HTERT RPE-1 (cell line): Measurements from ENCODE around the gene HDHD5.

Experiments
- in situ Hi-C: fragments of 300-500 bp; cut with MboI; formaldehyde crosslinking; loops from 4 replicates; pipeline ENCODE4 v1.14.3; 2020; ENCODE audit warnings: low sequenced_read_pairs

HDHD5 gene

GRCh38 chr22:17106785-17107546, 52.1 kb downstream of the HDHD5 start:
- in situ Hi-C loops = no loop called here

- in situ Hi-C loops = no loop called here
Observed at GRCh38 chr22:17106161-17106784, 52.8 kb downstream of the HDHD5 start.

GRCh38 chr22:17105143-17106129, 53.6 kb downstream of the HDHD5 start:
- in situ Hi-C loops = no loop called here

- in situ Hi-C loops = no loop called here
Observed at GRCh38 chr22:17104336-17104935, 54.6 kb downstream of the HDHD5 start.

- in situ Hi-C loops = no loop called here
Observed at GRCh38 chr22:17103351-17103750, 55.7 kb downstream of the HDHD5 start.

GRCh38 chr22:17102297-17102667, 56.8 kb downstream of the HDHD5 start:
- in situ Hi-C loops = no loop called here

GRCh38 chr22:17101475-17102296, 57.4 kb downstream of the HDHD5 start:
- in situ Hi-C loops = no loop called here

- in situ Hi-C loops = no loop called here
Observed at GRCh38 chr22:17100621-17101020, 58.5 kb downstream of the HDHD5 start.

GRCh38 chr22:17098379-17098819, 60.7 kb downstream of the HDHD5 start:
- in situ Hi-C loops = no loop called here

GRCh38 chr22:17097701-17098100, 61.4 kb downstream of the HDHD5 start:
- in situ Hi-C loops = no loop called here

GRCh38 chr22:17097062-17097461, 62.0 kb downstream of the HDHD5 start:
- in situ Hi-C loops = no loop called here

- in situ Hi-C loops = no loop called here
Observed at GRCh38 chr22:17096071-17096470, 63.0 kb downstream of the HDHD5 start.

GRCh38 chr22:17095538-17095937, 63.5 kb downstream of the HDHD5 start:
- in situ Hi-C loops = no loop called here

GRCh38 chr22:17093081-17093480, 66.0 kb downstream of the HDHD5 start:
- in situ Hi-C loops = no loop called here

- in situ Hi-C loops = no loop called here
Observed at GRCh38 chr22:17091851-17092250, 67.2 kb downstream of the HDHD5 start.

GRCh38 chr22:17090550-17090949, 68.5 kb downstream of the HDHD5 start:
- in situ Hi-C loops = no loop called here
